Measurements from ENCODE around the gene HLA-B.

DNA sequence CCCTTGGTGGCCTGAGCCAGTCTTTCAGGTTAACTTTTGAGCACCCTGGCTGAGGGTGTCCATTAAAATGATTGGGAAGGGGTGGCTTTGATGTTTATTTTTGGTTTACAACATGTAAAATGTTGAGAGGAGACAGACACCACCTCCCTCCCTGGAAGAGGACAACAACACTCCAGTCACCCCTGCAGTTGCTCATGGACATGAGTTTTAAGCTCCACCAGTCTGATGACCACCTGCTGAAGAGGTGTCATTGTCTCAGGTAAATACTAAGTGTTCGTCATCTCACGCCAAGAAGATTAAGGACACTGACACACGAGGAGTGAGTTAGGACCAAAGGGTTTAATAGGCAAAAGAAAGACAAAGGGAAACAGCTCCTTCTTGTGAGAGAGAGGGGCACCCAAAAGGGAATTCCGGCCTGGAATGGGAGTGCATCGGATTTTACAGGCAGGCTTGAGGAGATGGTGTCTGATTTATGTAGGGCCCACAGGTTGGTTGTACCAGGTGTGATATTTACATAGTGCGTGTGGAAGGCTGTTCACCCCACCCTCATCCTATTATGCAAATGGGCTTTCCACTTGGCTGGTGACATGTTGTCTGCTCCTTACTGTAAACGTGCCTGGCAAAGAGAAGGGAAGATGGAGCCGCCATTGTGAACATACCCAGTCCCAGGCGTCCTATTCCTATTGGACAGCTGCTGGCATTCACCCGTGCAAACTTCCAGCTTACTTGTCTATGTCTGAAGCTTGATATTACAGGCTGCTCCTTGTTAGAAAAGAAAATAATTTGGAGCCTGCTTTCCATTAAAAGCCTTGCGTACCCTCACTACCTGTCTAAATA is 6.6 kb downstream of the HLA-B start:
- TF ChIP-seq CTCF (IDR thresholded peaks at IDR 0.05) (no peak), POLR2A (IDR thresholded peaks at IDR 0.05) (no peak)

Data from right lobe of liver (tissue), 4 donors.